Ishikawa (cell line): Measurements from ENCODE around the gene MYCL.

Source experiments
- CEBPB ChIP-seq: IDR thresholded peaks from 2 replicates; pipeline ENCODE4 v1.6.1; 2012
- EGR1 ChIP-seq: IDR thresholded peaks from 2 replicates; pipeline ENCODE4 v1.6.1; 2012
- EP300 ChIP-seq: IDR thresholded peaks from 2 replicates; pipeline ENCODE4 v1.6.1; 2012; ENCODE audit warnings: borderline replicate concordance
- FOXM1 ChIP-seq: IDR thresholded peaks from 2 replicates; pipeline ENCODE4 v1.6.1; 2012; ENCODE audit warnings: low read depth, borderline replicate concordance
- MAX ChIP-seq: IDR thresholded peaks from 2 replicates; pipeline ENCODE4 v1.6.1; 2012
- REST ChIP-seq: IDR thresholded peaks from 2 replicates; pipeline ENCODE4 v1.6.1; 2012; ENCODE audit warnings: low read depth, mild to moderate bottlenecking
- TAF1 ChIP-seq: IDR thresholded peaks from 2 replicates; pipeline ENCODE4 v1.6.1; 2012; ENCODE audit warnings: low read depth, mild to moderate bottlenecking
- USF1 ChIP-seq: IDR thresholded peaks from 2 replicates; pipeline ENCODE4 v1.6.1; 2012
- YY1 ChIP-seq: IDR thresholded peaks from 2 replicates; pipeline ENCODE4 v1.6.1; 2012; ENCODE audit warnings: low read depth

GRCh38 chr1:39854738-39855137 is 47.0 kb downstream of the MYCL start:
- TF ChIP-seq EP300 (no peak), FOXM1 (no peak), YY1 (no peak), TAF1 (no peak), MAX (no peak), USF1 (no peak), REST (no peak), EGR1 (no peak), CEBPB (no peak)
